Measurements from ENCODE around the gene EHD3.

EHD3 gene

GRCh38 chr2:31235504-31235902 is 1.6 kb downstream of the EHD3 start:
- DNase-seq (ENCODE audit: low read depth in 2 of 2): no peak

DNA sequence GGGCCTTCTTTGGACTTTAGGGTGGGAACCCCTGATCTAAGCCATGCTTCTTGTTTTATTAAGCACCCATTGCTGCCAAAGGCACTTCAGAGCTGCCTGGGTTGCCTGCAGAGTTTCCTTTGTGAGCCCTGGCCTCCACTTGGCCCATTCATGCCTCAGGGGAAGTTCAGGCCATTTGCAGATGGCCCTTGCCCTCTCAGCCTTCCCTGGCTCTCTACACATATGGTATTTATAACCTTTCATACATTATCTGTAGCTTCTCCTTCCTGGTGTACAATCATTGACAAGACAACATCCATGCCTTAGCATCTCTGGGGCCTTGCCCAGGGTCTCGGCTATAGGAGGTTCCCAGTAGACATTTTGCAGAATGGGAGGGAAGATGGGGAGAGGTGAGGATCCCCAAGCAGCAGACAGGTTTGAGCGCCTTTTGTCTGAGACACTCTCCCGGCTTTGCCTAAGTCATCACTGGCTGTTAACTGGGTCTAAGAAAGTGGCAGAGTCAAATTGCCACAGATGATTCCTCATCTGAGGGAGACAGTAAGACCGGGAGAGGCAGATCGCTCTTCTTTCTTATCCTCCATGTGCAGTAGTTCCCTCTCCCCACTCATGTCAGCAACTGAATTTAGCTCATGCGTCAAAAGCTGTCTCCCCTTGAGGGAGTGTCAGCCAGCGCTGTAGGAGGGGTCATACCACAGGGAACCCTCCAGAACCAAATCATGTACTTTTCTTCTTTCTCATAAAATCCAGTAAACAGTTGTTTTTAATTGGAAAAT is 2.7 kb downstream of the EHD3 start:
- no peak for DNase-seq (ENCODE audit: low read depth in 2 of 2)

DNA sequence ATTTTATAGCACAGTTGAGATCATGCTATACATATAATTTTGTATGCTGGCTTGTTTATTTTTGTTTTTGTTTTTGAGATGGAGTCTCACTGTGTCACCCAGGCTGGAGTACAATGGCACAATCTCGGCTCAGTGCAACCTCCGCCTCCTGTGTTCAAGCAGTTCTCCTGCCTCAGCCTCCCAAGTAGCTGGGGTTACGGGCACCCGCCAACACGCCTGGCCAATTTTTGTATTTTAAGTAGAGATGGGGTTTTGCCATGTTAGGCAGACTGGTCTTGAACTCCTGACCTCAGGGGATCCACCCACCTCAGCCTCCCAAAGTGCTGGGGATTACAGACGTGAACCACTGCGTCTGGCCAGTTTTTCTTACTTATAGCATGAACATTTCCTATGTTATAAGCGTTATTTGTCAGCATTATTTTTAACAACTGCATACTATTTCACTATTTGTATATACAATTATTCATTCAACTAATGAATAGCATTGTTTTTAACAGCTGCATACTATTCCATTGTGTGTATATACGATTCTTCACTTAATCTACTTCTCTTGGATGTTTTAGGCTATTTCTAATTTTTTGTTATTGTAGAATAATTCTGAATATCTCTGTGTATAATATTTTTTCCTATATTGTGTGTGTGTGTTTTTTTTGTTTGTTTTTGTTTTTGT is 3.5 kb downstream of the EHD3 start:
- DNase-seq (ENCODE audit: low read depth in 2 of 2): no peak

GRCh38 chr2:31238126-31238905 is 4.4 kb downstream of the EHD3 start:
- no peak for DNase-seq (ENCODE audit: low read depth in 2 of 2)

DNA sequence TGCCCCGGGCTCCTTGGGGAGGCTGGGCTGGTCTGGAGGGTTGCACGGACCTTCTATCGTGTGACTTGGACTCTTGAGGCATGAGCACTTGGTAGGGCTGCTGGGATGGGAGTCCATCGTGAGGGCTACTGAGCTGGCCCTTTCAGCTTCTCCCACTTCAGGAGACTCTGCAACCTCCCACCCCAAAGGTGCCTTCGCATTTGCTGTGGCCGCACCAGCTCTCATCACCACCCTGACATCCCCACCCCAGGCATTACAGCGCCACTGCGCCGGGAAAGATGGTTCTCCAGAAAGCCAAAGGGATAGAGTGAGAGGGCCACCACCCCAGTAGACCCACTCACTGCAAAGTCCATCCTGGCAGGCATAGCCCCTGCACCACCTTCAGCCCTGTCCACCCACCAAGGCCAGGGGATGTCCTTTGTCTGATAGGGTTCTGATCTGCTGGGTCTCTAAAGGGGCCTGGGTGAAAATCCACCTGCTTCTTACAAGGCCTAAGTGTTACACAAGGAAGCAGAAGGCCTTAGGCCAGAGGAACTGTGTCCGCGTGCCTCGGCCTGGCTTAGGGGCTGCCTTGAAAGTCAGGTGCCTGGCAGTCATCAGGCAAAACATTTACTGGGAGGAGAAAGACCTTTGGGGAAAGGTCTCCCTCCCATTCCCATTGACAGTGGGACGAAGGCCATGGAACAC is 5.1 kb downstream of the EHD3 start:
- DNase-seq (ENCODE audit: low read depth in 2 of 2): no peak

DNA sequence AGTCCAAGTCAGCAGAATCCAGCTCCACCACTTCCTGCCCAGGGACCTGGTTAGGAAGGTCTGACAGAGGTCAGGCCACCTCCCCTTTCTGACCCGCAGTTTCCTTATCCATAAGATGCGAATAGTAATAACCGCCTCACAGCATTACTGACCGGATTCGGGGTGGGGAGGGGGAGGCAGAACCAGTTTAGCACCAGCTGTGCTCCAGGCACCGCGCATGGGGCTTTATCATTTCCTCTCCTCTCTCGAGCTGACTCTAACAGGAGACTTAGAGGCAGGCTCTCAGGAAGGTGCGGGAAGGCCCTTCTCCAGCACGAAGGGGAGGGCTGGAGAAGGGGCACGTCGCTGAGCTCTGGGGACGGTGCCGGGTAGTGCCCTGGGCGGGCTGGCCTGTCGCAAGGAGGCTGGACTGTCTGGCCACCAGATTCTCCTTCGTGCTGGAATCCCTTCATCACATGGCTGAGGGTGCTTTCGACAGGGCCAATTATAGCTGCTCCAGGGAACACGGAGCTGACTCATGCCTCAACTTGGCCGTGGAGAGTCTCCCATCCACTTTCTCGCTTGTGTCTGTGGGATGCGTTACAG is 5.7 kb downstream of the EHD3 start:
- DNase-seq (ENCODE audit: low read depth in 2 of 2): no peak

- no peak for DNase-seq (ENCODE audit: low read depth in 2 of 2)
These were observed 6.7 kb downstream of the EHD3 start for GRCh38 chr2:31240381-31241365.

DNA sequence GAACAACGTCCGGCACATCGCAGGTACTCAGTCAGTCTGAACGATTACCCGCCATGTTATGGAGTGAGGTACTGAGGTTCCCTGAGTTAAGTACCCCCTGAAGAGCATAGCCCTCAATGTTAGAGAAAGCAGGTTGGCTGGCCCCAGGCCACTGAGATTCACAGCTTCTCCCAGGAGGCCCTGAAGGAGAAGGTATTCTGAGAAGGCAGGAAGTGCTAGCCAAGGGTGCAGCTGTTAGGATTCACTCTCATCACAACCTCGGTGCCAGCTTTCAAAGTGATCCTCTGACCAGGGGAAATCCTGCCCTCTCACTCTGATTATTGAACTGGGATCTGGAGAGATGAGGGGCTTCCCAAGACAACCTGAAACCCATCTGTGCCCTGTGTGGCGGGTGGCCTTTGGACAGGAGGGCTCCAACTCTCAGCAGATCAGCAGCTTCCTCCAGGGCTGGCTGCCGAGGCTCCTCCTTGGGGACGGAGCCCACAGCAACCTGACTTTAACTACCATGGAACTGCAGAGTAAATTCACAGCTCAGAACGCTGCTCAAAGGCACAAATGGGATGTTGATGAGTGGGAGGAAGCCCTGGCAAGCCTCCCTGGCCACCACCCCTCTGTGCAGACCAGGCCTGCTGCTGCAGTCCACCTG is 7.8 kb downstream of the EHD3 start:
- no peak for DNase-seq (ENCODE audit: low read depth in 2 of 2)

DNA sequence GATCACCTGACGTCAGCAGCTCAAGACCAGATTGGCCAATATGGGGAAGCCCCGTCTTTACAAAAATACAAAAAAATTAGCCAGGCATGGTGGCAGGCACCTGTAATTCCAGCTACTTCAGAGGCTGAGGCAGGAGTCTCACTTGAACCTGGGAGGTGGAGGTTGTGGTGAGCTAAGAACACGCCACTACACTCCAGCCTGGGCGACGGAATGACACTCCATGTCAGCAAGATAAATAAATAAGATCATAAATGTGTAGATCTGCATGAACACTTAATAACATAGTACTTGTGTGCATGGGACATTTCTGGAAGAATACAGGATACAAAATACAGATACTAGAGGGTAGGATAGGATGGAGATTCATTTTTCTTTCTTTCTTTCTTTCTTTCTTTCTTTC is 9.1 kb downstream of the EHD3 start:
- DNase-seq (ENCODE audit: low read depth in 2 of 2): no peak

GRCh38 chr2:31244101-31244500 is 10.1 kb downstream of the EHD3 start:
- no peak for DNase-seq (ENCODE audit: low read depth in 2 of 2)

DNA sequence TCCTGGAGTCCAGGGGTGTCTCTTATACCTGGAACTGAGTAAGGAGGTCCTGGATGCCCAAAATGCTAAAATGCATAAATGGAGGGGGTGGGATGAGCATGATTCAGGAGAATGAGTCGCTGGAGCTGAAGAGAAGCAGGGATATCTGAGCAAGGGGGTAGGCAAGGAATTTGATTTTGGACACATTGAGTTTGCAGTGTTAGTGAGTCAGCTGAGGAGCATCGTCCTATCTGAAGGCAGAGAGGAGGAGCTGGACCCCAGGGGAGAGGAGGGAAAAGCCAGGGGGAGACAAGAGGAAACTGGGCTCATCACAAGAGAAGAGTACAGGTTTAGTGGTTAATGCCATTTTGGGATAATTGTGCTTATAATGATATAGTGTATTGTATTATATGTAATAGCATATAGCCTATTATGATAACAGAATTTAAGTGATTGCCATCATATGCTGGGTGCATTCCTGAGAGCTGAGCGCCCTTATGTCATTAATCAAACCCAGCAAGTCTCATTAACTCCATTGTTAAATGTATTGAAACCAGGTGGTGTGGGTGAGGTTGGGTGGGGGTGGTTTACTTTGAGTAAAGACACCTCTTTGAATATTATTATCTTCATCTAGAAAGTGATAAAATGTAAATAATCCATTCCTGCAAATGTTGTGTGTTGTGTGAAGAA is 12.4 kb downstream of the EHD3 start:
- DNase-seq (ENCODE audit: low read depth in 2 of 2): no peak

DNA sequence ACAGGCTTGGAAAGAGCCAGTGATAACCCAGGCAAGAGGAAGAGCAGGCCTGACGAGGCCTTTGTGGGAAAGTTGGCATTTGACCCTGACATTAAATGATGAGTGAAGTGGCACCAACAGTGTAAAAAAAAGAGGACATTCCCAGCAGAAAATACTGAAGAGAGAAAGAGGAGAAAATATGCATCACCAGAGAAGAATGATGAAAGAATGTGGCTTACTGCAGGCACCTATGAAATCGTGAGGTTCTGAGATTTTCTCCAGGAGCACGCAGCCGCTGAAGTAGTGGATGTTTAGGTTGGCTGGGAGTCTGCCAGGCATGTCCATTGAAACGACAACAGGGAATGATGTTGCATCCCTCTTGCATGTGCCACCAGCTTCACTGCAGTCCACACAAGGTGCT is 13.8 kb downstream of the EHD3 start:
- DNase-seq (ENCODE audit: low read depth in 2 of 2): no peak

DNA sequence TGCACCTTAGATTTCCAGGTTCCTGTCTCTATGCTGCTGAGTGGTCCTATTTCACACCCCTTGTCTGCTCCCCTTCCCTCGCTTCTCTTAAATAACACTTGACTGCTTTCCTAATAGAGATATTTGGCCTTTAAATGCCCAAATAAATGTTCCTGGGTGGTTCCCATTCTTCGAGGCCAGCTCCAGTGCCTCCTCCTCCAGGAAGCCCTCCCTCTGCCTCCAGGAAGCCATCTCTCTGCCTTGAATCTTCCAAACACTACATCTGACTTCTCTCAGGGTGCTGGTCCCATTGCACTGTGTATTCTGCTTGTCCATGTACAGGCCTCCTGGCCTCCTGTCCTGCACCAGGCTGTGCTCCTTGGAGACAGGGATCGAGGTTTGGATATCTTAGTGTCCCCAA is 14.2 kb downstream of the EHD3 start:
- no peak for DNase-seq (ENCODE audit: low read depth in 2 of 2)

- DNase-seq (ENCODE audit: low read depth in 2 of 2): no peak
These were observed 15.2 kb downstream of the EHD3 start for GRCh38 chr2:31249009-31249690.

DNA sequence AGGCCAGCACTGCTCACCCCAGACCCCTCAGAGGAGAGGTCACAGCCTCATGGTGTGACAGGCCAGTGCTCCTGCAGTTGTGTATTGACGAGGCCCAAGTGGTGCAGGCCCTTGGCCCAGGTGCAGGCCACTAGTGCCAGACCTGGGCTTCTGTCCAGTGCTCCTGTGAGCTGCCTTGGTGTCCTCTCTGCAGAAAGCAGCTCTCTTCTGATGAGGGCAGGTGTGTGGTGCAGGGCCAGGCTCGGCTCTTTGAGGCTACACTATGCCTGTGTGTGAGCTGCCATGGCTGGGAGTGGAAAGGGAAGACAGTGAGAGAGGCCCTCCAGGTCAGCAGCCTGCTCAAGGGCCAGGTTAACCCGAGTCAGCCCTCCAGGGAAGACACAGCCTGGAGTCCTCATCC is 17.1 kb downstream of the EHD3 start:
- DNase-seq (ENCODE audit: low read depth in 2 of 2): no peak

DNA sequence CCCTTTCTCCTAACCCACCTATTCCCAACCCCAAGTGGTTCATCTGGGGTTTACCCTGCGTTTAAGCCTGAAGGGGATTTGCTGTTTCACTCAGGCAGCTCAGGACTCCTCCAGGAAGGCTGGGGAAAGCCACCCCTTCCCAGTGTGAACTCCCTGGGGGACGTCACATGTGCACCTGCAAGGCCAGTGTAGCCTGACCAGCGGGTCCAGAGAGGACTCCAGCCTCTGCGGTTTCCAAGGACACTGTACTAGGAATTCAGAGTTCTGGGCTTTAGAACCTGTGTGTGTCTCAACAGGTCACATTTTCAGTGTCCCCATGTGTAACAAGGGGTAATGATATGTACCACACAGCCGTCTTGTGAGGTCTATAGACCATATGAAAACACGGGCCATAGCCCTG is 17.9 kb downstream of the EHD3 start:
- DNase-seq (ENCODE audit: low read depth in 2 of 2): no peak

DNA sequence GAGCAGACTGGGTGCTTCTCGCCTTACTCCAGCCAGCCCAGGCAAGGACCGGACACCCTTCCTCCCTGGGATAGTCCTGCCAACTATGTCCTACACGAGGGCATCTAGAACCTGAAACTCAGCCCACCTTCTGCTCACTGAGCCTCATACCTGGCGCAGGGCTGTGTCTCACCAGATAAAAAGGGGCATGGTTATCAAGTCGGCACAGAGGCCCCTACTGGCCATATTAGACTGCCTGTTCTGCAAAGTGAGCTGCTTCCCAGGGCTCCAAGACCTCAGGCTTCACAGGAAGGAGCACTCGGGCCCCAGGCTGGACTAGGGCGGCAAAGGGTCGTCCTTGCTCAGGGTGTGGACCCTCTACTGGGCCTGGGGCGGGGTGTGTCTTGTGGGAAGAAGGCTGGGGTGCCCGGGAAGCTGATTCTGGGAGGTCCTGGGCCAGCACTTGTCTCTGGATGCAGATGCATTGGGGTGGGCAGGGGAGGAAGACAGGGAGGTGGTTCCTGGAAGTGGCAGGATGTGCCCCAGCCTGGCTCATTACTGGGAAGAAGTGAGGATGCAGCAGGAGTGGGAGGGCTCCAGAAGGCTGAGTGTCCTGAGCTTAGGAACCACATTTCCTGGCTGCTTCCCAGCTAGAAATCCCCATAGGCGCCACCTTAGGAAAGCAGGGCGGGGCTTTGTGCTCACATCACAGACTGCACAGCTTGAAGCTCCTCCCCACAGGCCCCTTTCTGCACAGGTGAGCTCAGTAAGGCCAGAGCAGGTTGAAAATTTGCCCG is 19.6 kb downstream of the EHD3 start:
- no peak for DNase-seq (ENCODE audit: low read depth in 2 of 2)

Data from stimulated activated CD4-positive, alpha-beta T cell treated with anti-CD3 and anti-CD28 coated beads, Interleukin-15, amount 100 ng/mL, for 48 hours (primary cell).